Renal cortical epithelial cell (primary cell): Measurements from ENCODE around the gene RAN. TPM values are rescaled to one million over a fixed set of nuclear protein-coding genes. Genes with fewer than 3 reads are reported as not detected.
A peak's percentile ranks its signal among the peaks of the same experiment; 100 is the strongest.
"Not testable (repeated sequence)": the region's sequence is repeated elsewhere in the genome, so short reads cannot be mapped to it uniquely, and the experiment has no call there.

Source experiments
- DNase-seq: peaks from one replicate; pipeline ENCODE4 v3.0.0-alpha.2; 2011; ENCODE audit warnings: low read depth
- total RNA-seq: library from RNA; depleted of rRNA; stranded (reverse); fragments of >200 nt; gene quantifications from 2 replicates; pipeline ENCODE4 v1.2.3, GENCODE V29; 2014

RAN gene
- 765 and 967 TPM in 2 replicates for total RNA-seq

- DNase-seq = peak; percentile 66
These were observed at the start of gene RAN for GRCh38 chr12:130871286-130872178. TSS of gene RAN (plus strand) at chr12:130872066. CDS start at chr12:130872594, 528 bp downstream.

GRCh38 chr12:130825771-130826150 is 46.1 kb upstream of the RAN start:
- DNase-seq = no peak

GRCh38 chr12:130826151-130826801 is 45.6 kb upstream of the RAN start:
- no peak for DNase-seq

- DNase-seq = no peak
These were observed 44.4 kb upstream of the RAN start for GRCh38 chr12:130827432-130827831.

GRCh38 chr12:130828895-130829294 is 43.0 kb upstream of the RAN start:
- no peak for DNase-seq

- DNase-seq = no peak
These were observed 42.2 kb upstream of the RAN start for GRCh38 chr12:130829391-130830245.

GRCh38 chr12:130830246-130830551 is 41.7 kb upstream of the RAN start:
- DNase-seq = no peak

GRCh38 chr12:130831246-130831645 is 40.6 kb upstream of the RAN start:
- no peak for DNase-seq

- no peak for DNase-seq
These were observed 39.9 kb upstream of the RAN start for GRCh38 chr12:130831876-130832405.

GRCh38 chr12:130832561-130833209 is 39.2 kb upstream of the RAN start:
- peak; percentile 66 for DNase-seq

- DNase-seq = no peak
These were observed 36.9 kb upstream of the RAN start for GRCh38 chr12:130835011-130835410.

GRCh38 chr12:130835436-130835835 is 36.4 kb upstream of the RAN start:
- no peak for DNase-seq

GRCh38 chr12:130838284-130838950 is 33.4 kb upstream of the RAN start:
- DNase-seq = no peak

- DNase-seq = peak; percentile 66
These were observed 32.7 kb upstream of the RAN start, which contains the start of gene STX2 for GRCh38 chr12:130838951-130839769. TSS of gene STX2 (minus strand) at chr12:130839250. CDS start at chr12:130839099, 151 bp downstream.

GRCh38 chr12:130839770-130840404 is 32.0 kb upstream of the RAN start:
- DNase-seq = no peak

- DNase-seq = no peak
These were observed 25.5 kb upstream of the RAN start for GRCh38 chr12:130846369-130846768.

GRCh38 chr12:130847112-130847511 is 24.8 kb upstream of the RAN start:
- no peak for DNase-seq

GRCh38 chr12:130848105-130848504 is 23.8 kb upstream of the RAN start:
- not testable (repeated sequence) for DNase-seq

- not testable (repeated sequence) for DNase-seq
These were observed 23.0 kb upstream of the RAN start for GRCh38 chr12:130848785-130849305.
